ENCODE measurements around the gene CHMP1A. TPM values are rescaled to one million over a fixed set of nuclear protein-coding genes. Genes with fewer than 3 reads are reported as not detected.
"Not testable (repeated sequence)": the region's sequence is repeated elsewhere in the genome, so short reads cannot be mapped to it uniquely, and the experiment has no call there.

CHMP1A gene
- polyA plus RNA-seq, 4 donors: 69.0 to 96.4 (median 85.2) TPM

GRCh38 chr16:89693289-89693731, 35.8 kb upstream of the CHMP1A start:
- no peak for DNase-seq (ENCODE audit: low read depth in 4 of 4, low spot score in 2 of 4)

- no peak for DNase-seq (ENCODE audit: low read depth in 4 of 4, low spot score in 2 of 4)
Observed at GRCh38 chr16:89691986-89692569, 34.6 kb upstream of the CHMP1A start.

GRCh38 chr16:89691231-89691985, 33.9 kb upstream of the CHMP1A start:
- no peak for DNase-seq (ENCODE audit: low read depth in 4 of 4, low spot score in 2 of 4)

- no peak for DNase-seq (ENCODE audit: low read depth in 4 of 4, low spot score in 2 of 4)
Observed at GRCh38 chr16:89690392-89690901, 32.9 kb upstream of the CHMP1A start.

- not testable (repeated sequence) for DNase-seq (ENCODE audit: low read depth in 4 of 4, low spot score in 2 of 4)
Observed at GRCh38 chr16:89689621-89690020, 32.1 kb upstream of the CHMP1A start.

GRCh38 chr16:89689142-89689541, 31.6 kb upstream of the CHMP1A start:
- DNase-seq (ENCODE audit: low read depth in 4 of 4, low spot score in 2 of 4): no peak

- no peak for DNase-seq (ENCODE audit: low read depth in 4 of 4, low spot score in 2 of 4)
Observed at GRCh38 chr16:89688395-89688794, 30.9 kb upstream of the CHMP1A start.

GRCh38 chr16:89687092-89687940, 29.8 kb upstream of the CHMP1A start:
- peak in 1 of 4 donors; percentile 38 for DNase-seq (ENCODE audit: low read depth in 4 of 4, low spot score in 2 of 4)

GRCh38 chr16:89686520-89687091, 29.1 kb upstream of the CHMP1A start, which contains the start of gene CDK10:
Gene CDK10 (plus strand): TSS chr16:89686689. CDS start chr16:89686711, 22 bp downstream.
- peak; percentile 79 to 83 (median 80) for DNase-seq (ENCODE audit: low read depth in 4 of 4, low spot score in 2 of 4)

- no peak for DNase-seq (ENCODE audit: low read depth in 4 of 4, low spot score in 2 of 4)
Observed at GRCh38 chr16:89685916-89686315, 28.4 kb upstream of the CHMP1A start.

GRCh38 chr16:89678258-89678657, 20.8 kb upstream of the CHMP1A start:
- DNase-seq (ENCODE audit: low read depth in 4 of 4, low spot score in 2 of 4): no peak

GRCh38 chr16:89672177-89672941, 14.9 kb upstream of the CHMP1A start:
- no peak for DNase-seq (ENCODE audit: low read depth in 4 of 4, low spot score in 2 of 4)

GRCh38 chr16:89671565-89671964, 14.1 kb upstream of the CHMP1A start:
- DNase-seq (ENCODE audit: low read depth in 4 of 4, low spot score in 2 of 4): not testable (repeated sequence)

- no peak for DNase-seq (ENCODE audit: low read depth in 4 of 4, low spot score in 2 of 4)
Observed at GRCh38 chr16:89670496-89671431, 13.3 kb upstream of the CHMP1A start.

GRCh38 chr16:89669755-89670154, 12.2 kb upstream of the CHMP1A start:
- DNase-seq (ENCODE audit: low read depth in 4 of 4, low spot score in 2 of 4): no peak

GRCh38 chr16:89668790-89669158, 11.3 kb upstream of the CHMP1A start:
- DNase-seq (ENCODE audit: low read depth in 4 of 4, low spot score in 2 of 4): no peak

GRCh38 chr16:89667633-89668032, 10.1 kb upstream of the CHMP1A start:
- no peak for DNase-seq (ENCODE audit: low read depth in 4 of 4, low spot score in 2 of 4)

GRCh38 chr16:89667000-89667399, 9.5 kb upstream of the CHMP1A start:
- DNase-seq (ENCODE audit: low read depth in 4 of 4, low spot score in 2 of 4): not testable (repeated sequence)

- not testable (repeated sequence) for DNase-seq (ENCODE audit: low read depth in 4 of 4, low spot score in 2 of 4)
Observed at GRCh38 chr16:89664238-89664637, 6.7 kb upstream of the CHMP1A start.
